GM12878 (cell line): ENCODE measurements around the gene PFN4. TPM values are rescaled to one million over a fixed set of nuclear protein-coding genes. Genes with fewer than 3 reads are reported as not detected.
"Not testable (repeated sequence)": the region's sequence is repeated elsewhere in the genome, so short reads cannot be mapped to it uniquely, and the experiment has no call there.

Experiments
- ATAC-seq: fragments of 200-7000 bp; cut with Tn5 transposase; 3 replicates; pipeline ENCODE4 v1.9.1; 2020; ENCODE audit warnings: mild to moderate bottlenecking, moderate library complexity
- BruUV-seq: library from RNA; stranded (reverse); fragments of 400-500 nt; replicated peaks from 2 replicates; lab custom pipeline; 2021; lab: Mats Ljungman, UMichigan
- CTCF ChIA-PET: fragments of 300-600 bp; sonication (Branson Sonifier 250); formaldehyde crosslinking; extraction: SDS; loops from one replicate; lab custom pipeline; 2021; ENCODE audit warnings: inconsistent platforms; lab: Yijun Ruan, JAX
- POLR2A ChIA-PET: fragments of 350-600 bp; formaldehyde crosslinking; extraction: SDS; loops from one replicate; lab custom pipeline; 2021; ENCODE audit warnings: inconsistent platforms; lab: Charles Lee
- RAD21 ChIA-PET: fragments of 300-600 bp; sonication (Branson Sonifier 250); formaldehyde crosslinking; loops from one replicate; lab custom pipeline; 2023; ENCODE audit warnings: antibody characterized with exemption; ENCODE audit not compliant: unreplicated experiment; lab: Charles Lee
- SMC1A ChIA-PET: fragments of 300-600 bp; sonication (Branson Sonifier 250); formaldehyde crosslinking; loops from one replicate; lab custom pipeline; 2023; ENCODE audit not compliant: unreplicated experiment, uncharacterized antibody; lab: Charles Lee
- DNase-seq: peaks from one replicate; pipeline ENCODE4 v3.0.0-alpha.2; 2011; ENCODE audit warnings: low read depth, low spot score
- FAIRE-seq: peaks from 3 replicates; lab custom pipeline; 2011; peaks lifted over from hg19 to GRCh38; lab: Jason Lieb, UNC
- H2AFZ ChIP-seq: 2 replicates; pipeline ENCODE4 v1.6.0; 2011; ENCODE audit warnings: low read depth, low read length, control low read depth; ENCODE audit not compliant: control insufficient read depth
- H3K27ac ChIP-seq: 2 replicates; pipeline ENCODE4 v1.5.1; 2011; ENCODE audit warnings: control low read depth; ENCODE audit not compliant: control insufficient read depth, insufficient read depth
- H3K27me3 ChIP-seq, 2 experiments: replicated peaks in 1 of 2; 2 replicates each; pipeline versions ENCODE4 v1.6.0 to v1.6.1; 2011; ENCODE audit warnings: low read length in 1 of 2; ENCODE audit not compliant: control insufficient read depth in 2 of 2, insufficient read depth in 2 of 2
- H3K36me3 ChIP-seq, 2 experiments: 2 replicates each; pipeline ENCODE4 v1.5.1; 2011; ENCODE audit warnings: low read length in 1 of 2; ENCODE audit not compliant: control insufficient read depth in 2 of 2, insufficient read depth in 2 of 2
- H3K4me1 ChIP-seq: 2 replicates; pipeline ENCODE4 v1.6.1; 2011; ENCODE audit warnings: mild to moderate bottlenecking, low read length, moderate library complexity, mixed read lengths; ENCODE audit not compliant: control insufficient read depth, insufficient read depth
- H3K4me2 ChIP-seq: 2 replicates; pipeline ENCODE4 v1.6.0; 2011; ENCODE audit warnings: control low read depth; ENCODE audit not compliant: control insufficient read depth, insufficient read depth
- H3K4me3 ChIP-seq: fragments of 200-600 bp; sonication (generic); 2 replicates; pipeline ENCODE4 v1.5.1; 2016
- H3K79me2 ChIP-seq: 2 replicates; pipeline ENCODE4 v1.6.0; 2011; ENCODE audit warnings: low read length; ENCODE audit not compliant: control insufficient read depth, insufficient read depth
- H3K9ac ChIP-seq: 2 replicates; pipeline ENCODE4 v1.8.0; 2011; ENCODE audit warnings: low read length, control low read depth, mixed read lengths; ENCODE audit not compliant: control insufficient read depth, insufficient read depth
- H3K9me3 ChIP-seq: replicated peaks from 3 replicates; pipeline ENCODE4 v1.5.1; 2011; ENCODE audit warnings: mild to moderate bottlenecking, low read length; ENCODE audit not compliant: control insufficient read depth, insufficient read depth
- H4K20me1 ChIP-seq: 2 replicates; pipeline ENCODE4 v1.6.0; 2011; ENCODE audit not compliant: control insufficient read depth, insufficient read depth
- WGBS: methylation state at CpG from one replicate; pipeline ENCODE4 v1.1.6; 2016; ENCODE audit warnings: low lambda C conversion rate; ENCODE audit not compliant: insufficient replicate concordance, insufficient coverage; ENCODE audit errors: missing lambda C conversion rate; 5-methylcytosine and 5-hydroxymethylcytosine counted together
- in situ Hi-C: fragments of 300-500 bp; cut with MboI; formaldehyde crosslinking; loops from 9 replicates; pipeline ENCODE4 v1.14.3; 2018; ENCODE audit warnings: mixed read lengths
- intact Hi-C: fragments of 100-400 bp; cut with micrococcal nuclease; formaldehyde crosslinking; loops from one replicate; pipeline ENCODE4 v1.14.2; 2022; ENCODE audit not compliant: unreplicated experiment
- polyA plus RNA-seq, 11 experiments: library from polyadenylated mRNA; depleted of rRNA in 4 of 11; unstranded in 6 of 11; stranded (reverse) in 5 of 11; fragments of >200 nt; fragmentation: Nextera tagmentation in 4 of 11; fragmentation: Illumina TruSeq in 1 of 11; extraction: Ambion mirVana in 4 of 11; extraction: Trizol in 1 of 11; gene quantifications; 1 replicate in 1 of 11; 2 replicates in 10 of 11; pipeline versions ENCODE4 v1.2.1 to v1.2.3, GENCODE V29; 2011 to 2016; ENCODE audit warnings: inconsistent platforms in 2 of 11, missing spikeins in 2 of 11, low read depth in 1 of 11
- total RNA-seq, 4 experiments: library from RNA; depleted of rRNA in 3 of 4; stranded (reverse); fragments of >200 nt in 3 of 4; fragmentation: Illumina TruSeq in 1 of 4; extraction: Trizol in 1 of 4; gene quantifications; 2 replicates each; pipeline versions ENCODE4 v1.2.1 to v1.2.3, GENCODE V29; 2013 to 2021

Gene PFN4
- total and polyA plus RNA-seq, 10 of the 15 experiments (the other 5 are each of a cell fraction or from before 2014, with no cell fraction given): 0.12 to 2.1 (median 1.0) TPM

GRCh38 chr2:24100732-24101131 lies 22.4 kb downstream of the PFN4 start:
- H3K9me3 ChIP-seq, H3K4me2 ChIP-seq, H4K20me1 ChIP-seq, intact Hi-C loops, FAIRE-seq, H3K27ac ChIP-seq, CTCF ChIA-PET, H3K9ac ChIP-seq, H3K4me3 ChIP-seq, DNase-seq, H2AFZ ChIP-seq, H3K27me3 ChIP-seq, BruUV-seq, ATAC-seq, POLR2A ChIA-PET, RAD21 ChIA-PET, SMC1A ChIA-PET, H3K4me1 ChIP-seq, H3K36me3 ChIP-seq, in situ Hi-C loops, H3K79me2 ChIP-seq: not testable (repeated sequence)
- 90% methylated on average over 2 of the region's 2 CpGs for whole genome bisulfite sequencing

GRCh38 chr2:24095171-24095677 lies 27.9 kb downstream of the PFN4 start:
- H3K9ac ChIP-seq, ATAC-seq, FAIRE-seq, CTCF ChIA-PET, H3K4me1 ChIP-seq, H3K27me3 ChIP-seq, BruUV-seq, intact Hi-C loops, H4K20me1 ChIP-seq, H3K36me3 ChIP-seq, POLR2A ChIA-PET, H3K9me3 ChIP-seq, H3K4me2 ChIP-seq, DNase-seq, H2AFZ ChIP-seq, in situ Hi-C loops, H3K4me3 ChIP-seq, H3K79me2 ChIP-seq, RAD21 ChIA-PET, H3K27ac ChIP-seq: not testable (repeated sequence)
- SMC1A ChIA-PET: interaction anchor here (1.2 kb wide), 1 partner anchor 27 kb away, joined by 3 read pairs; the partner anchor contains the start of gene PFN4
- 95% methylated on average over 17 of the region's 17 CpGs for WGBS

- H3K9me3 ChIP-seq, ATAC-seq, FAIRE-seq, H3K27me3 ChIP-seq, SMC1A ChIA-PET, H4K20me1 ChIP-seq, H3K4me2 ChIP-seq, H3K27ac ChIP-seq, H3K79me2 ChIP-seq, DNase-seq, H3K4me3 ChIP-seq, intact Hi-C loops, H3K9ac ChIP-seq, CTCF ChIA-PET, H2AFZ ChIP-seq, in situ Hi-C loops, BruUV-seq, H3K36me3 ChIP-seq, RAD21 ChIA-PET, H3K4me1 ChIP-seq: not testable (repeated sequence)
- WGBS: 96% methylated on average over 2 of the region's 5 CpGs
- POLR2A ChIA-PET: interaction anchor here (1.0 kb wide), 1 partner anchor 30 kb away, joined by 5 read pairs; the partner anchor contains the start of gene PFN4
These were observed 29.9 kb downstream of the PFN4 start for GRCh38 chr2:24093270-24093669.
